Stimulated activated CD4-positive, alpha-beta T cell treated with anti-CD3 and anti-CD28 coated beads, Interleukin-4, amount 100 ng/mL, for 24 hours (primary cell): ENCODE results near the gene REPS1.
"Not testable (repeated sequence)": the region's sequence is repeated elsewhere in the genome, so short reads cannot be mapped to it uniquely, and the experiment has no call there.

Experiments
- DNase-seq: peaks from one replicate; pipeline ENCODE4 v3.0.0-alpha.2; 2020

The REPS1 gene

GRCh38 chr6:138966870-138967269, 21.2 kb downstream of the REPS1 start:
- DNase-seq: no peak

- DNase-seq: no peak
Measured at GRCh38 chr6:138965971-138966370, 22.1 kb downstream of the REPS1 start.

GRCh38 chr6:138965291-138965874, 22.7 kb downstream of the REPS1 start:
- DNase-seq: no peak

GRCh38 chr6:138964012-138964411, 24.0 kb downstream of the REPS1 start:
- DNase-seq: no peak

GRCh38 chr6:138963531-138963930, 24.5 kb downstream of the REPS1 start:
- DNase-seq: no peak

- DNase-seq: no peak
Measured at GRCh38 chr6:138963119-138963518, 24.9 kb downstream of the REPS1 start.

- DNase-seq: no peak
Measured at GRCh38 chr6:138959521-138959920, 28.5 kb downstream of the REPS1 start.

- no peak for DNase-seq
Measured at GRCh38 chr6:138958595-138958994, 29.5 kb downstream of the REPS1 start.

GRCh38 chr6:138957903-138958302, 30.1 kb downstream of the REPS1 start:
- DNase-seq: no peak

- DNase-seq: no peak
Measured at GRCh38 chr6:138957484-138957883, 30.6 kb downstream of the REPS1 start.

GRCh38 chr6:138956244-138956924, 31.7 kb downstream of the REPS1 start:
- DNase-seq: no peak

- no peak for DNase-seq
Measured at GRCh38 chr6:138955262-138955661, 32.8 kb downstream of the REPS1 start.

GRCh38 chr6:138953451-138953850, 34.6 kb downstream of the REPS1 start:
- no peak for DNase-seq

GRCh38 chr6:138948546-138949179, 39.4 kb downstream of the REPS1 start:
- no peak for DNase-seq

GRCh38 chr6:138948004-138948403, 40.0 kb downstream of the REPS1 start:
- DNase-seq: no peak

- DNase-seq: no peak
Measured at GRCh38 chr6:138945354-138945753, 42.7 kb downstream of the REPS1 start.

- DNase-seq: peak; percentile 24
Measured at GRCh38 chr6:138944412-138944811, 43.6 kb downstream of the REPS1 start.

- DNase-seq: no peak
Measured at GRCh38 chr6:138943089-138943625, 44.9 kb downstream of the REPS1 start.

GRCh38 chr6:138936873-138937272, 51.2 kb downstream of the REPS1 start:
- DNase-seq: not testable (repeated sequence)

GRCh38 chr6:138931660-138932059, 56.4 kb downstream of the REPS1 start:
- DNase-seq: no peak

GRCh38 chr6:138926579-138926978, 61.5 kb downstream of the REPS1 start:
- no peak for DNase-seq

GRCh38 chr6:138925806-138926205, 62.2 kb downstream of the REPS1 start:
- no peak for DNase-seq

GRCh38 chr6:138923561-138923960, 64.5 kb downstream of the REPS1 start:
- no peak for DNase-seq

GRCh38 chr6:138920906-138921305, 67.1 kb downstream of the REPS1 start:
- DNase-seq: no peak
